ENCODE measurements around the gene COL28A1. TPM values are rescaled to one million over a fixed set of nuclear protein-coding genes. Genes with fewer than 3 reads are reported as not detected.

Gene COL28A1
- total RNA-seq, 4 donors from 2014 or later, result 0.60 to 4.4 (median 4.1) TPM

GRCh38 chr7:7517754-7518153, 17.9 kb downstream of the COL28A1 start:
- Histone ChIP-seq H3K4me3 (no peak overlapping the region), H3K9me3 (no peaks in the 10 kb centered on the region)

GRCh38 chr7:7516662-7517061, 19.0 kb downstream of the COL28A1 start:
- DNase-seq, result no peak
- Histone ChIP-seq H3K27ac (peak overlapping the region; percentile 24 to 36 (median 26)), H3K36me3 (no peaks in the 10 kb centered on the region), H3K27me3 (no peaks in the 10 kb centered on the region), H3K4me3 (no peak overlapping the region), H3K4me1 (peaks cover 0 to 56% (median 9%) of the 10 kb centered on the region in 4 donors), H3K9me3 (no peaks in the 10 kb centered on the region)
- intact Hi-C loops (cut with DNase I; ENCODE audit: low total_unique reads) (no loop called here), in situ Hi-C loops (cut with MboI; ENCODE audit: low pct_ligation_motif_present in 1 of 4, low pct_unique_long_range_greater_than_20kb in 1 of 4, low sequenced_read_pairs in 3 of 4) (no loop called here)
- 36 to 42% methylated on average over 1 of the region's 1 CpG for WGBS, 2 donors (ENCODE audit: low coverage in 1 of 2)
- TF ChIP-seq CTCF (IDR thresholded peaks at IDR 0.05), result no peak
- no peak for TF ChIP-seq EP300 (IDR thresholded peaks at IDR 0.05; ENCODE audit: low read depth)
- no peak for TF ChIP-seq POLR2AphosphoS5 (IDR thresholded peaks at IDR 0.05)
- TF ChIP-seq POLR2A (IDR thresholded peaks at IDR 0.05), result no peak

More at GRCh38 chr7:7517754-7518153, 17.9 kb downstream of the COL28A1 start:
- H3K4me1 ChIP-seq, result peaks cover 0 to 47% (median 7%) of the 10 kb centered on the region in 4 donors
- H3K27ac ChIP-seq, result no peak overlapping the region
- TF ChIP-seq POLR2AphosphoS5 (IDR thresholded peaks at IDR 0.05), result no peak
- no peak for TF ChIP-seq CTCF (IDR thresholded peaks at IDR 0.05)
- no peak for DNase-seq
- in situ Hi-C loops (cut with MboI; ENCODE audit: low pct_ligation_motif_present in 1 of 4, low pct_unique_long_range_greater_than_20kb in 1 of 4, low sequenced_read_pairs in 3 of 4), result no loop called here
- 11 to 24% methylated on average over 3 of the region's 3 CpGs for WGBS, 2 donors (ENCODE audit: low coverage in 1 of 2)
- intact Hi-C loops (cut with DNase I; ENCODE audit: low total_unique reads), result no loop called here
- H3K27me3 ChIP-seq, result no peaks in the 10 kb centered on the region
- H3K36me3 ChIP-seq, result no peaks in the 10 kb centered on the region

DNA sequence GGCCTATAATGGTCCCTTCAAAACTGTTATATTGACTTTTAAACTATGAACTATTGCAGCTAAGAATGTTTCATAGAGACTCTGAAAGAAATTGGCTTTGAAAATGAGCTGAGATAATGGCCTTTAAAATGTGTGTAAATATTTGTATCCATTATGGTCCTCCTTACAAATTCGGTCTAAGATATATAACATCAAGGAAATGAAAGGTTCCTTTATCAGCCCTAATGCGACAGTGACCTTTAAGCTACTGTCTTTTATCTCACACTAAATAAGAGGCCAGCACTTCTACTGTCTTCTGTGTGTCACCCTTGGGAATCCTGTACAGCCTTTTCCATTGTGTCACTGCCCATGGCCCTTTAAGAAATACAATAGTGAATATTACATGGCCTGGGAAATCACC, 19.5 kb downstream of the COL28A1 start:
- no peaks in the 10 kb centered on the region for H3K9me3 ChIP-seq
- no peaks in the 10 kb centered on the region for H3K27me3 ChIP-seq
- WGBS, 2 donors (ENCODE audit: low coverage in 1 of 2), result 49 to 56% methylated on average over 1 to 2 of the region's 2 CpGs
- peak overlapping the region; percentile 24 to 36 (median 26) for H3K27ac ChIP-seq
- peaks cover 0 to 57% (median 9%) of the 10 kb centered on the region in 4 donors for H3K4me1 ChIP-seq
- in situ Hi-C loops (cut with MboI; ENCODE audit: low pct_ligation_motif_present in 1 of 4, low pct_unique_long_range_greater_than_20kb in 1 of 4, low sequenced_read_pairs in 3 of 4) (no loop called here), intact Hi-C loops (cut with DNase I; ENCODE audit: low total_unique reads) (no loop called here)
- no peaks in the 10 kb centered on the region for H3K36me3 ChIP-seq
- no peak overlapping the region for H3K4me3 ChIP-seq
- no peak for DNase-seq
- TF ChIP-seq POLR2A (IDR thresholded peaks at IDR 0.05) (no peak), EP300 (IDR thresholded peaks at IDR 0.05; ENCODE audit: low read depth) (no peak), CTCF (IDR thresholded peaks at IDR 0.05) (no peak), POLR2AphosphoS5 (IDR thresholded peaks at IDR 0.05) (no peak)

DNA sequence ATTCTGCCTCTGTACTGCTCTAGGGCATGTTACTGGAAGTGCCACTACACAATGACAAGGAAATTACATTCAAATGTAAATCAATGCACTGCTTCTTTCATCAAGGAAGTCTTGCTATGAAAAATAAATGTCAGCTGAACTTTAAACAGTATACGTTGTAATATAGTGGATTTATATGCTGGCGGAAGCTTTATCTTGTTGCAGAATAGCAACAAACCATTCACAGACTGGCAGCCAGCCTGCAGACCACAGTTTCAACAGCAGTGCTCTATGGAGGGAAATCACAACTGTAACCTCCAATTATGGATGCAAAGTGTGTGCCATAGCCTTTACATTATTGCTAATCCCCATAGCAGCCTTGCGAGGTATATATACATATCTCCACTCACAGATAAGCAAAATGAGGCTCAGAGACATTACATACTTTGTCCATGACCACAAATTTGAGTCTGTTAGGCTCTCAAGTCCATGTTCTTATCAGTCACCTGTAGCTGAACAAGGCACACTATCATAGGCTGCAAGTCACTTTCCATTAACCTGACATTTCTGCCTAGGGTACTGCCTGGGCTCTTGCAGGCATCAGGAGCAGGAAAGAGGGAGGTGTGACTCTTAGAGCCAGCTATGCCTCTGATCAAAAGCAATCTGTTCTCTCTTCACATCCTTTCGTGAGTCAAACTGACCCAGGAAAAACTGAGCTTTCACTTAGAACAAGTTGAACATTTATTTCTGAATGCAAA, 22.6 kb downstream of the COL28A1 start:
- in situ Hi-C loops (cut with MboI; ENCODE audit: low pct_ligation_motif_present in 1 of 4, low pct_unique_long_range_greater_than_20kb in 1 of 4, low sequenced_read_pairs in 3 of 4), result no loop called here
- WGBS, 2 donors (ENCODE audit: low coverage in 1 of 2), result 30 to 47% methylated on average over 1 to 4 of the region's 4 CpGs
- intact Hi-C loops (cut with DNase I; ENCODE audit: low total_unique reads), result no loop called here

More for the DNA sequence above, 22.6 kb downstream of the COL28A1 start:
- H3K4me1 ChIP-seq, result peaks cover 0 to 55% (median 9%) of the 10 kb centered on the region in 4 donors
- H3K9me3 ChIP-seq, result no peaks in the 10 kb centered on the region
- H3K4me3 ChIP-seq, result no peak overlapping the region
- peak; percentile 67 for DNase-seq
- H3K36me3 ChIP-seq, result no peaks in the 10 kb centered on the region
- peak in 1 of 5 experiments; percentile 3 for TF ChIP-seq CTCF (IDR thresholded peaks at IDR 0.05)
- peak; percentile 27 for TF ChIP-seq POLR2A (IDR thresholded peaks at IDR 0.05)
- TF ChIP-seq POLR2AphosphoS5 (IDR thresholded peaks at IDR 0.05), result peak in 1 of 3 donors; percentile 60
- TF ChIP-seq EP300 (IDR thresholded peaks at IDR 0.05; ENCODE audit: low read depth), result no peak
- H3K27me3 ChIP-seq, result no peaks in the 10 kb centered on the region
- peak overlapping the region; percentile 66 to 76 (median 74) for H3K27ac ChIP-seq
